DMS 273 (cell line): ENCODE results near the gene CCT8L2.
"Not testable (repeated sequence)": the region's sequence is repeated elsewhere in the genome, so short reads cannot be mapped to it uniquely, and the experiment has no call there.

ENCODE experiments used
- DNase-seq: peaks from one replicate; lab custom pipeline; 2025; ENCODE audit not compliant: unreplicated experiment; lab: John Stamatoyannopoulos, UW

CCT8L2 gene

GRCh38 chr22:16595251-16595650 lies 2.6 kb upstream of the CCT8L2 start:
- not testable (repeated sequence) for DNase-seq

GRCh38 chr22:16594026-16594425 lies 1.4 kb upstream of the CCT8L2 start:
- no peak for DNase-seq

- not testable (repeated sequence) for DNase-seq
Measured at GRCh38 chr22:16592231-16592630, 379 bp downstream of the CCT8L2 start.

DNA sequence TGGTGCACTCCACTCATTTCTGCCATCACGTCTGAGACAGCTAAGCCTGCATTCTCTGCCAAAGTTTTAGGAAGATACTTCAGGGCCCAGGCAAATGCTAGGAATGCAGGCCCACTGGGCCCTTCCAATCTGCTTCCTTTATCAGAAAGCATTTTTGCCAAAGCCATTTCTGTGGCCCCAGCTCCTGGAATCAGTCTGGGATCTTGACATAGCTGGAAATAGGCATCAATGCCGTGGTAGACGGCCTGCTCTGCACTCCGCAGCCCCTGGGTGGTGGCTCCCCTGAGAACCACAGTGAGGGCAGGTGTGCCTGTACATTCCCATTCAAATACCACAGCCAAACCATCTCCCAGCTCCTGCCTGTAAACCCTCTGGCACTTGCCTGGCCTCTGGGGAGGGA lies 1.5 kb downstream of the CCT8L2 start:
- not testable (repeated sequence) for DNase-seq

DNA sequence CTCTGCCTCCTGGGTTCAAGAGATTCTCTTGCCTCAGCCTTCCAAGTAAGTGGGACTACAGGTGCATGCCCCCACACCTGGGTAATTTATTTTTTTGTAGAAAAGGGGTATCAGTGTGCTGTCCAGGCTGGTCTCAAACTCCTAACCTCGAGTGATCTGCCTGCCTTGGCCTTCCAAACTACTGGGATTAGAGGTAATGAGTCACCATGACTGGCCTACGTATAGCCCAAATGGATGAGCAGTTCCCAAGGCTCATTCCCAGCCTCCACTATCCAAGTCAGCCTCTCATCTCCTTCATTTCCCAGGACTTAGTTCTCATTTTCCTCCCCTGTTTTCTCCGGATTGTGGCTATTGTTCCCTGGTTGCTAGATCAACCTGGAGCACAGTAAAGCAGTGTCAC lies 5.6 kb downstream of the CCT8L2 start:
- no peak for DNase-seq

DNA sequence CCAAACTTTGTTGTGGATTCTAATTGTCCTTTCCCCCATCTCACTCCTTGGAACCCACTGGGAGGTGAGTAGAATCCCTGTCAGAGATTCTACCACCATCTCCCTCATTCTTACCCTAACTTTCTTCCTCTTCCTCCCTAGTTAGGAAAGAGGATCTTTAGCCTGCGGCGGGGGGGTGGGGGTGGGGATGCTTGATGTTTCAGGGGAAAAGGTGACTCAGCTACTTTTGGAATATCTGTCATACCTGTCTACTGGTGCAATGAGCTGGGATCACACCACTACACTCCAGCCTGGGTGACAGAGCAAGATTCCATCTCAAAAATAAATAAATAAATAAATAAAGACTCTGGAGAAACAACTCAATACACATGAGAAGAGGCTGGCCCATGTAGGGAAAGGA lies 6.4 kb downstream of the CCT8L2 start:
- no peak for DNase-seq

DNA sequence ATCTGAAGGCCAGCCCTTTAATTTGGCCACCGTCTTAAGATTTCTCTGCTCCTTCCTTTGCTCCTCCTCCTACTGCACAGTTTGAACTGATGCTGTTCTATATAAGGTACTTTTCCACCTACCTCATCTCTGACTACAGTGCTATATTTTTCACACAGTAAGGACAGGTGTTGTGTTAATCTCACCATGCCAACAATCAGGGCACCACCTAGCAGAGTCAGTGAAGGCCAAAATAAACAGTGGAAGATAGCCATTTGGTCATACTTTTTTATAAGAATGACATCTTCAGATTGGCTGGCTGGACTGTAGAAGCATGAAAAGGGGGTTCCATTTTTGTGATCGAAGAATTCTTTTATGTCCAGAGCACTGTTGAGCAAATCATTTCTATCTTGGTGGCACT lies 11.7 kb downstream of the CCT8L2 start:
- not testable (repeated sequence) for DNase-seq

- not testable (repeated sequence) for DNase-seq
Measured at GRCh38 chr22:16569240-16569834, 23.3 kb downstream of the CCT8L2 start.

GRCh38 chr22:16568425-16568758 lies 24.2 kb downstream of the CCT8L2 start:
- DNase-seq, result no peak

- DNase-seq, result not testable (repeated sequence)
Measured at GRCh38 chr22:16567617-16568424, 24.8 kb downstream of the CCT8L2 start.

- not testable (repeated sequence) for DNase-seq
Measured at GRCh38 chr22:16566421-16567151, 26.0 kb downstream of the CCT8L2 start.

DNA sequence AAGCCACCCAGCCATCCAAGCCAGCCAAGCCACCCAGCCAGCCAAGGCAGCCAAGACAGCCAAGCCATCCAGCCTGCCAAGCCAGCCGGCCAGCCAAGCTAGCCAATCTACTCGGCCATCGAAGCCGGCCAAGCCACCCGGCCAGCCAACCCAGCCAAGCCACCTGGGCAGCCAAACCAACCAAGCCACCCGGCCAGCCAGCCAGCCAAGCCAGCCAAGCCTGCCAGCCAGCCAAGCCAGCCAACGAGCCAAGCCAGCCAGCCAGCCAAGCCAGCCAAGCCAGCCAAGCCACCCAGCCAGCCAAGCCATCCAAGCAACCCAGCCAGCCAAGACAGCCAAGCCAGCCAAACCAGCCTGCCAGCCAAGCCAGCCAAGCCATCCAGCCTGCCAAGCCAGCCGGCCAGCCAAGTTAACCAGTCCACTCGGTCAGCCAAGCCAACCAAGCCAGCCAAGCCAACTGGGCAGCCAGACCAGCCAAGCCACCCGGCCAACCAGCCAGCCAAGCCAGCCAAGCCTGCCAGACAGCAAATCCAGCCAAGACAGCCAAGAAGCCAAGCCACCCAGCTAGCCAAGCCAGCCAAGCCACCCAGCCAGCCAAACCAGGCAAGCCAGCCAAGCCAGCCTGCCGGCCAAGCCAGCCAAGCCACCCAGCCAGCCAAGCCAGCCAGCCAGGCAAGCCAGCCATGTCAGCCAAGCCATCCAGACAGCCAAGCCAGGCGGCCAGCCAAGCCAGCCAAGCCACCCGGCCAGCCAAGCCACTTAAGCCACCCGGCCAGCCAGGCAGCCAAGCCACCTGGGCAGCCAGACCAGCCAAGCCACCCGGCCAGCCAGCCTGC lies 26.8 kb downstream of the CCT8L2 start:
- DNase-seq, result not testable (repeated sequence)

DNA sequence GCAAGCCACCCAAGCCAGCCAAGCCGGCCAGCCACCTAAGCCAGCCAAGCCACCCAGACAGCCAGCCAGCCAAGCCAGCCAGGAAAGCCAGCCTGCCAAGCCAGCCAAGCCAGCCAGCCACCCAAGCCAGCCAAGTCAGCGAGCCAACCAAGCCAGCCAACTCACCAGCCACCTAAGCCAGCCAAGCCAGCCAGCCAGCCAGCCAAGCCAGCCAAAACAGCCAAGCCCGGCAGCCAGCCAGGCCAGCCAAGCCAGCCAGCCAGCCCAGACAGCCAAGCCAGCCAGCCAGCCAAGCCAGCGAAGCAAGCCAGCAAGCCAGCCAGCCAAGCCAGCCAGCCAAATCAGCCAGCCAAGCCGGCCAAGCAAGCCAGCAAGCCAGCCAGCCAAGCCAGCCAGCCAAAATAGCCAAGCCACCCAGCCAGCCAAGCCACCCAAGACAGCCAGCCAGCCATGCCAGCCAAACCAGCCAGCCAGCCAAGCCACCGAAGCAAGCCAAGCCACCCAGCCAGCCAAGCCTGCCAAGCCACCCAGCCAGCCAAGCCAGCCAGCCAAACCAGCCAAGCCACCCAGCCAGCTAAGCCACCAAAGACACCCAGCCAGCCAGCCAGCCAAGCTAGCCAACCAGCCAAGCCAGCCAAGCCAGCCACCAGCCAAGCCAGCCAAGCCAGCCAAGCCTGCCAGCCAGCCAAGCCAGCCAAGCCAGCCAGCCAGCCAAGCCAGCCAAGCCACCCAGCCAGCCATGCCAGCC lies 27.6 kb downstream of the CCT8L2 start:
- DNase-seq, result not testable (repeated sequence)

DNA sequence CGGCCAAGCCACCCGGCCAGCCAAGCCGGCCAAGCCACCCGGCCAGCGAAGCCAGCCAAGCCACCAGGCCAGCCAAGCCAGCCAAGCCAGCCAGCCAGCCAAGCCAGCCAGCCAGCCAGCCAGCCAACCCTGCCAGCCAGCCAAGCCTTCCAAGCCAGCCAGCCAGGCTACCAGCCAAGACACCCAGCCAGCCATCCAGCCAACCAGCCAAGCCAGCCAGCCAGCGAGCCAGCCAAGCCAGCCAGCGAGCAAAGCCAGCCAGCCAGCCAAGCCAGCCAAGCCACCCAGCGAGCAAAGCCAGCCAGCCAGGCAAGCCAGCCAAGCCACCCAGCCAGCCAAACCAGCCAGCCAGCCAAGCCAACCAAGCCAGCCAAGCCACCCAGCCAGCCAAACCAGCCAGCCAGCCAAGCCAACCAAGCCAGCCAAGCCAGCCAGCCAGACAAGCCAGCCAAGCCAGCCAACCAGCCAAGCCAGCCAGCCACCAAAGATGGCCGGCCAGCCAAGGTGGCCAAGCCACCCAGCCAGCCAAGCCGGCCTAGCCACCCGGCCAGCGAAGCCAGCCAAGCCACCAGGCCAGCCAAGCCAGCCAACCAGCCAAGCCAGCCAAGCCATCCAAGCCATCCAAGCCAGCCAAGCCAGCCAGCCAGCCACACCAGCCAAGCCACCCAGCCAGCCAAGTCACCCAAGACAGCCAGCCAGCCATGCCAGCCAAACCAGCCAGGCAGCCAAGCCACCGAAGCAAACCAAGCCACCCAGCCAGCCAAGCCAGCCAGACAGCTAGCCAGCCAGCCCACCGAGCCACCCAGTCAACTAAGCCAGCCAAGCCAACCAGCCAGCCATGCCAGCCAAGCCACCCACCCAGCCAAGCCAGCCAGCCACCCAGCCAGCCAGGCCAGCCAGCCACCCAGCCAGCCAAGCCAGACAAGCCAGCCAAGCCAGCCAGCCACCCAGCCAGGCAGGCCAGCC lies 28.8 kb downstream of the CCT8L2 start:
- DNase-seq, result no peak

- DNase-seq, result no peak
Measured at GRCh38 chr22:16562711-16563554, 29.7 kb downstream of the CCT8L2 start.

DNA sequence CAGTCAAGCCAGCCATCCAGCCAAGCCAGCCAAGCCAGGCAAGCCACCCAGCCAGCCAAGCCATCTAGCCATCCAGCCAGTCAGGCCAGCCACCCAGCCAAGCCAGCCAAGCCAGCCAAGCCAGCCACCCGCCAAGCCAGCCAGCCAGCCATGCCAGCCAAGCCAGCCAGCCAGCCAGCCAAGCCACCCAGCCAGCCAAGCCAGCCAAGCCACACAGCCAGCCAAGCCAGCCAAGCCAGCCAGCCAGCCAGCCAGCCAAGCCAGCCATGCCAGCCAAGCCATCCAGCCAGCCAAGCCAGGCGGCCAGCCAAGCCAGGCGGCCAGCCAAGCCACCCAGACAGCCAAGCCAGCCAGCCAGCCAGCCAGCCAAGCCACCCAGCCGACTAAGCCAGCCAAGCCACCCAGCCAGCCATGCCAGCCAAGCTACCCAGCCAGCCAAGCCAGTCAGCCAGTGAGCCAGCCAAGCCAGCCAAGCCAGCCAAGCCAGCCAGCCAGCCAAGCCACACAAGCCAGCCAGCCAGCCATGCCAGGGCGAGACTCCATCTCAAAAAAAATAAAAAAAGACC lies 31.4 kb downstream of the CCT8L2 start:
- not testable (repeated sequence) for DNase-seq

DNA sequence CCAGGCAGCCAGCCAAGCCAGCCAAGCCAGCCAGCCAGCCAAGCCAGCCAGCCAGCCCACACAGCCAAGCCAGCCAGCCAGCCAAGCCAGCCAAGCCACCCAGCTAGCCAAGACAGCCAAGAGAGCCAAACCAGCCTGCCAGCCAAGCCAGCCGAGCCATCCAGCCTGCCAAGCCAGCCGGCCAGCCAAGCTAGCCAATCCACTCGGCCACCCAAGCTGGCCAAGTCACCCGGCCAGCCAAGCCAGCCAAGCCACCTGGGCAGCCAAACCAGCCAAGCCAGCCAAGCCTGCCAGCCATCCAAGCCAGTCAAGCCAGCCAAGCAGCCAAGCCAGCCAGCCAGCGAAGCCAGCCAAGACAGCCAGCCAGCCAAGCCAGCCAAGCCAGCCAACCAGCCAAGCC lies 32.0 kb downstream of the CCT8L2 start:
- not testable (repeated sequence) for DNase-seq

- DNase-seq, result not testable (repeated sequence)
Measured at GRCh38 chr22:16559996-16560395, 32.6 kb downstream of the CCT8L2 start.
